Prostate gland (tissue), 2 donors: Measurements from ENCODE around the gene AIF1.

Experiments
- CTCF ChIP-seq, 4 experiments: fragments of 200-600 bp in 2 of 4; fragments of 450-650 bp in 2 of 4; sonication (generic) in 2 of 4; IDR thresholded peaks; 1 replicate in 3 of 4; 2 replicates in 1 of 4; pipeline ENCODE4 v1.5.1; 2016 to 2019; ENCODE audit warnings: antibody characterized with exemption in 4 of 4, mild to moderate bottlenecking in 2 of 4, moderate library complexity in 2 of 4
- POLR2A ChIP-seq: fragments of 450-650 bp; IDR thresholded peaks from one replicate; pipeline ENCODE4 v1.6.1; 2016; ENCODE audit warnings: antibody characterized with exemption, mild to moderate bottlenecking

GRCh38 chr6:31662124-31662723 lies 47.2 kb downstream of the AIF1 start:
- no peak for TF ChIP-seq CTCF (IDR thresholded peaks at IDR 0.05)
- TF ChIP-seq POLR2A = no peak
